ENCODE data around the gene CDK5RAP2. TPM values are rescaled to one million over a fixed set of nuclear protein-coding genes. Genes with fewer than 3 reads are reported as not detected.
A peak's percentile ranks its signal among the peaks of the same experiment; 100 is the strongest.

Gene CDK5RAP2
- total RNA-seq, 1 experiment from 2014 or later, result 56.4 TPM

DNA sequence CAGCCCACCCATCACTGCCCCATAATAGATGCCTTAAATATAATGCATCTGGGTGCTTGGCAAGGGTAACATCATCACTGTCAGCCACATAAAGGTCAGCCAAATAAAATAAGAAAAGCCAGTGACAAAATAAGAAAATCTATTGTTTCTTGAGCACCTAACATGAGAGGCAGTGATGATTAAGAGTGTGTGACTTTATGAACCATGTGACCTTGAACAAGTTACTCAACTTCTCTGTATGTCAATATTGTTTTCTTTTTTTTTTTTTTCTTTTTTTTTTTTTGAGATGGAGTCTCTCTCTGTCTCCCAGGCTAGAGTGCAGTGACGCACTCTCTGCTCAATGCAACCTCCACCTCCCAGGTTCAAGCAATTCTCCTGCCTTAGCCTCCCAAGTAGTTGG lies 98.7 kb downstream of the CDK5RAP2 start:
- no peak overlapping the region for H3K27ac ChIP-seq (ENCODE audit: insufficient read length, low read depth, low read length)
- H3K56ac ChIP-seq (ENCODE audit: insufficient read length, low read depth, low read length), result no peak overlapping the region
- H2BK15ac ChIP-seq (ENCODE audit: low read depth, low read length), result no peak overlapping the region
- peak overlapping the region in 1 of 3 experiments; percentile 72; a peak in 2 of 7 replicates for H3K27ac Mint-ChIP-seq
- no peaks in the 10 kb centered on the region for H3K27me3 ChIP-seq (ENCODE audit: insufficient read depth, low read length)
- no peak overlapping the region for H3K4ac ChIP-seq (ENCODE audit: low read depth, low read length)
- H3K4me3 Mint-ChIP-seq, result no peak overlapping the region
- no peaks in the 10 kb centered on the region for H3K9me3 Mint-ChIP-seq
- peaks cover 2% of the 10 kb centered on the region; the same call in 1 of the 2 replicates for H3K4me1 ChIP-seq (ENCODE audit: insufficient read depth, low read length)
- H3K9ac ChIP-seq (ENCODE audit: extremely low read depth, insufficient read length, low read length), result no peak overlapping the region
- DNase-seq, result no peak
- H2BK120ac ChIP-seq (ENCODE audit: low read depth, low read length, poor library complexity, severe bottlenecking), result no peak overlapping the region
- no peak overlapping the region for H2BK20ac ChIP-seq (ENCODE audit: low read depth, low read length, poor library complexity, severe bottlenecking)
- H3K23ac ChIP-seq (ENCODE audit: insufficient read length, low read depth, low read length), result no peak overlapping the region
- H3K23me2 ChIP-seq (ENCODE audit: insufficient read length, low read depth, low read length, poor library complexity, severe bottlenecking), result no peaks in the 10 kb centered on the region
- H3K79me2 ChIP-seq (ENCODE audit: insufficient read depth, low read length), result no peaks in the 10 kb centered on the region; the same call in 1 of the 2 replicates
- H2BK12ac ChIP-seq (ENCODE audit: insufficient read length, low read depth, low read length), result no peak overlapping the region
- TF ChIP-seq, protein P1, sequence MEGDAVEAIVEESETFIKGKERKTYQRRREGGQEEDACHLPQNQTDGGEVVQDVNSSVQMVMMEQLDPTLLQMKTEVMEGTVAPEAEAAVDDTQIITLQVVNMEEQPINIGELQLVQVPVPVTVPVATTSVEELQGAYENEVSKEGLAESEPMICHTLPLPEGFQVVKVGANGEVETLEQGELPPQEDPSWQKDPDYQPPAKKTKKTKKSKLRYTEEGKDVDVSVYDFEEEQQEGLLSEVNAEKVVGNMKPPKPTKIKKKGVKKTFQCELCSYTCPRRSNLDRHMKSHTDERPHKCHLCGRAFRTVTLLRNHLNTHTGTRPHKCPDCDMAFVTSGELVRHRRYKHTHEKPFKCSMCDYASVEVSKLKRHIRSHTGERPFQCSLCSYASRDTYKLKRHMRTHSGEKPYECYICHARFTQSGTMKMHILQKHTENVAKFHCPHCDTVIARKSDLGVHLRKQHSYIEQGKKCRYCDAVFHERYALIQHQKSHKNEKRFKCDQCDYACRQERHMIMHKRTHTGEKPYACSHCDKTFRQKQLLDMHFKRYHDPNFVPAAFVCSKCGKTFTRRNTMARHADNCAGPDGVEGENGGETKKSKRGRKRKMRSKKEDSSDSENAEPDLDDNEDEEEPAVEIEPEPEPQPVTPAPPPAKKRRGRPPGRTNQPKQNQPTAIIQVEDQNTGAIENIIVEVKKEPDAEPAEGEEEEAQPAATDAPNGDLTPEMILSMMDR (conservative IDR thresholded peaks at IDR 0.05), result no peak
- H3K18ac ChIP-seq (ENCODE audit: insufficient read length, low read depth, low read length), result no peak overlapping the region
- H4K91ac ChIP-seq (ENCODE audit: insufficient read length, low read depth, low read length), result no peak overlapping the region
- no peaks in the 10 kb centered on the region for H4K20me1 ChIP-seq (ENCODE audit: control insufficient read depth, insufficient read depth, insufficient read length)
- no peak overlapping the region for H2BK5ac ChIP-seq (ENCODE audit: insufficient read length, low read length)
- no CpG with 5 or more reads among the region's 1 CpG for WGBS (ENCODE audit: extremely low coverage, insufficient read length, low lambda C conversion rate)
- no peak overlapping the region for H2AFZ ChIP-seq (ENCODE audit: low read length)
- H3K79me1 ChIP-seq (ENCODE audit: insufficient read depth, low read depth, low read length, poor library complexity, severe bottlenecking), result no peaks in the 10 kb centered on the region
- H3K36me3 Mint-ChIP-seq (ENCODE audit: insufficient read depth in 1 of 3, low read depth in 3 of 3), result peaks cover 8 to 42% (median 25%) of the 10 kb centered on the region in 3 experiments; a peak in 6 of 7 replicates
- no peaks in the 10 kb centered on the region for H3K27me3 Mint-ChIP-seq (ENCODE audit: low read depth)
- H4K8ac ChIP-seq (replicated peaks; ENCODE audit: insufficient read length, low read depth, low read length), result no peak overlapping the region
- no peak overlapping the region for H2AK5ac ChIP-seq (ENCODE audit: insufficient read length, low read length)
- no peaks in the 10 kb centered on the region for H3K9me3 ChIP-seq (ENCODE audit: control insufficient read depth, low read depth, low read length)
- H3K4me1 Mint-ChIP-seq, result peaks cover 29 to 34% of the 10 kb centered on the region in 2 experiments
- no peak overlapping the region for H4K5ac ChIP-seq (ENCODE audit: insufficient read length, low read depth, low read length)
- H3K14ac ChIP-seq (ENCODE audit: insufficient read depth, low read length), result no peak overlapping the region
- H3T11ph ChIP-seq (ENCODE audit: low read length), result no peak overlapping the region
- no peak overlapping the region for H3K4me2 ChIP-seq (ENCODE audit: insufficient read depth, insufficient read length, low read length)

Data from H9 (cell line).